T-helper 22 cell (primary cell): Measurements from ENCODE around the gene RBM38.
A peak's percentile ranks its signal among the peaks of the same experiment; 100 is the strongest.
"Not testable (repeated sequence)": the region's sequence is repeated elsewhere in the genome, so short reads cannot be mapped to it uniquely, and the experiment has no call there.

Experiments
- DNase-seq: peaks from one replicate; pipeline ENCODE4 v3.0.0-alpha.2; 2020; ENCODE audit warnings: low read depth

The RBM38 gene

GRCh38 chr20:57390604-57391438, at the start of gene RBM38:
RBM38 (plus strand) TSS chr20:57391396; CDS start chr20:57391582, 186 bp downstream.
- DNase-seq, result peak; percentile 61

GRCh38 chr20:57341663-57342062, 49.5 kb upstream of the RBM38 start:
- DNase-seq, result no peak

GRCh38 chr20:57342829-57343228, 48.4 kb upstream of the RBM38 start:
- no peak for DNase-seq

GRCh38 chr20:57346477-57346876, 44.7 kb upstream of the RBM38 start:
- DNase-seq, result no peak

- no peak for DNase-seq
Measured at GRCh38 chr20:57347393-57347792, 43.8 kb upstream of the RBM38 start.

- not testable (repeated sequence) for DNase-seq
Measured at GRCh38 chr20:57348200-57348921, 42.8 kb upstream of the RBM38 start.

GRCh38 chr20:57348922-57349574, 42.1 kb upstream of the RBM38 start:
- DNase-seq, result not testable (repeated sequence)

GRCh38 chr20:57350081-57350710, 41.0 kb upstream of the RBM38 start:
- no peak for DNase-seq

- DNase-seq, result not testable (repeated sequence)
Measured at GRCh38 chr20:57350726-57351041, 40.5 kb upstream of the RBM38 start.

GRCh38 chr20:57351042-57351783, 40.0 kb upstream of the RBM38 start, which contains the start of gene RAE1:
RAE1 (plus strand) TSS chr20:57351255; CDS start chr20:57354039, 2,784 bp downstream.
- DNase-seq, result peak; percentile 84

GRCh38 chr20:57352305-57352704, 38.9 kb upstream of the RBM38 start:
- DNase-seq, result no peak

- no peak for DNase-seq
Measured at GRCh38 chr20:57353351-57353750, 37.8 kb upstream of the RBM38 start.

GRCh38 chr20:57361517-57361916, 29.7 kb upstream of the RBM38 start:
- no peak for DNase-seq

- DNase-seq, result no peak
Measured at GRCh38 chr20:57364451-57364850, 26.7 kb upstream of the RBM38 start.

- DNase-seq, result no peak
Measured at GRCh38 chr20:57369596-57369995, 21.6 kb upstream of the RBM38 start.

GRCh38 chr20:57370316-57370715, 20.9 kb upstream of the RBM38 start:
- DNase-seq, result no peak

GRCh38 chr20:57371363-57371762, 19.8 kb upstream of the RBM38 start:
- DNase-seq, result no peak

GRCh38 chr20:57372157-57372556, 19.0 kb upstream of the RBM38 start:
- no peak for DNase-seq

GRCh38 chr20:57372581-57373350, 18.4 kb upstream of the RBM38 start:
- no peak for DNase-seq

GRCh38 chr20:57374343-57374930, 16.8 kb upstream of the RBM38 start:
- no peak for DNase-seq
